Hematopoietic multipotent progenitor cell treated with erythropoietin and hydrocortisone succinate and interleukin-3 and kit ligand, for 15 days (in vitro differentiated cells): ENCODE measurements around the gene JAM3.

Experiments
- DNase-seq: peaks from one replicate; pipeline ENCODE4 v3.0.0-alpha.2; 2015; ENCODE audit warnings: low spot score

The JAM3 gene

DNA sequence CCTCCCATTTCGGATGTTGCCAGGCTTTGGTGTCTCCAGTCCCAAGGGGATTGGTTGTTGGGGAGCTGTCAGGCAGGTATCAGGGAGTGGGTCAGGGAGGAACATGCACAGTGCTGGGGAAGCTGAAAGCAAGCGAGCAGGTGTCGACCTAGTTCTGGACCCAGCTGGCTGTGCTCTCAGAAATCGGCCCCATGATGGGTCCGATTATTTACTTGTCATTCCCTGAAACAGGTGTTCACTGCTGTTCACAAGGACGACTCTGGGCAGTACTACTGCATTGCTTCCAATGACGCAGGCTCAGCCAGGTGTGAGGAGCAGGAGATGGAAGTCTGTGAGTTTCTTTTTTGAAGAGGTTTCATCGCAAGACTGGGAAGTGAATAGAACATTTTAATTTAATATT is 76.8 kb downstream of the JAM3 start:
- no peak for DNase-seq

DNA sequence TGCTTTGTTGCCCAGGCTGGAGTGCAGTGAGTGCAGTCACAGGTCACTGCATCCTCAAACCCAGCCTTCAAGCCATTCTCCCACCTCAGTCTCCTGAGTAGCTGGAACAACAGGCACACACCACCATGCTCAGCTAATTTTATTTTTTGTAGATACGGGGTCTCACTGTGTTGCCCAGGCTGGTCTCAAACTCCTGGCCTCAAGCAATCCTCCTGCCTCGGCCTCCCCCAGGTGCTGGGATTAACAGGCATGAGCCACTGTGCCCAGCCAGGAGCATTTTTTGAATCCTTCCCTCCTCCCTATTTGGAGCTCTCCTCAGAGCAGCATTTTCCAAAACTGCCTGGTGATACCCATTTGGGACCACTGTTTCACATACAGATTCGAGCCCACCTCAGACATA is 77.7 kb downstream of the JAM3 start:
- no peak for DNase-seq

- no peak for DNase-seq
Observed at GRCh38 chr11:134149371-134149770, 80.5 kb downstream of the JAM3 start.

DNA sequence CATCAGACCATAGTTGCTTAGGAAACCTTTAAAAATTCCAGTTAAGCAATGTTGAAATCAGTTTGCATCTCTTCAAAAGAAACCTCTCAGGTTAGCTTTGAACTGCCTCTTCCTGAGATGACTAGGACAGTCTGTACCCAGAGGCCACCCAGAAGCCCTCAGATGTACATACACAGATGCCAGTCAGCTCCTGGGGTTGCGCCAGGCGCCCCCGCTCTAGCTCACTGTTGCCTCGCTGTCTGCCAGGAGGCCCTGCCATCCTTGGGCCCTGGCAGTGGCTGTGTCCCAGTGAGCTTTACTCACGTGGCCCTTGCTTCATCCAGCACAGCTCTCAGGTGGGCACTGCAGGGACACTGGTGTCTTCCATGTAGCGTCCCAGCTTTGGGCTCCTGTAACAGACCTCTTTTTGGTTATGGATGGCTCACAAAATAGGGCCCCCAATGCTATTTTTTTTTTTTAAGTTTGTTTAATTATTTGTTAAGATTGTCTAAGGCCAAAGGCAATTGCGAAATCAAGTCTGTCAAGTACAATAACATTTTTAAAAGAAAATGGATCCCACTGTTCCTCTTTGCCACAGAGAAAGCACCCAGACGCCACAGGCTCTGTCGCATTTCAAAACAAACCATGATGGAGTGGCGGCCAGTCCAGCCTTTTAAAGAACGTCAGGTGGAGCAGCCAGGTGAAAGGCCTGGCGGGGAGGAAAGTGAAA is 81.5 kb downstream of the JAM3 start:
- DNase-seq, result no peak

- no peak for DNase-seq
Observed at GRCh38 chr11:134151083-134151747, 82.3 kb downstream of the JAM3 start.

GRCh38 chr11:134152696-134153095 is 83.8 kb downstream of the JAM3 start:
- no peak for DNase-seq

DNA sequence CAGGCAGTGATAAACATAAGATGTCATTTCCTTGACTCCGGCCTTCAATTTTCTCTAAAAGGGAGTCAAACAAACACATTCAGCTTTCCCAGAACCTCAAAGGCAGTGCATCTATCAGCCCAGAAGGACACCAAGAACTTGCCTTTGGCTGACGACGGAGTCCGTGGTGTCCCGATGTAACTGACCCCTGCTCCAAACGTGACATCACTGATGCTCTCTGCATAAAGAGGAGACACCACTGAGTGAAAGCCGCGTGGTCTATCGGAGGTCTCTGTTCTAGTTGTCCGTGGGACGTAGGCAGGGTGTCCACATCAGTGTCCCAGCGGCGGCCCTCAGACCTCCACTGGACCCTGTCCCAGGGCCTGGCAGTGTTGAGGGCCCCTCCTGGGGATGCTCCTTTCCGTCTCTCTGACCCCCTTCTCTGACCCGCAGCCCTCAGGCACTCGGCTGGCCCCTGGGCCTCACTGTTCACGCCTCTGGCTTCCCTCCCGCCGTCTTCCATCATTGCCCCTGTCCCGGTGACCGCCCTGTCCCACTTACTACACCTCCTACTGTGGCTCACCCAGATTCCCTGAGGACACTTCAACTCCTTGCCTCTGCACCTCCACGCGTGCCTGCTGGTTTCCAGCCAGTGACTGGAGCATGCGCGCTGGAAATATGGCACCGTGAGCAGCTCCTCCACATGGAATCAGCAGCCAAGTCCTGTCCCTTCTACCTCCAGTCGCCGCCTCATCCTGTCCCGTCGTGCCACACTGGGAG is 84.5 kb downstream of the JAM3 start:
- DNase-seq, result no peak

GRCh38 chr11:134154441-134154840 is 85.6 kb downstream of the JAM3 start:
- no peak for DNase-seq

DNA sequence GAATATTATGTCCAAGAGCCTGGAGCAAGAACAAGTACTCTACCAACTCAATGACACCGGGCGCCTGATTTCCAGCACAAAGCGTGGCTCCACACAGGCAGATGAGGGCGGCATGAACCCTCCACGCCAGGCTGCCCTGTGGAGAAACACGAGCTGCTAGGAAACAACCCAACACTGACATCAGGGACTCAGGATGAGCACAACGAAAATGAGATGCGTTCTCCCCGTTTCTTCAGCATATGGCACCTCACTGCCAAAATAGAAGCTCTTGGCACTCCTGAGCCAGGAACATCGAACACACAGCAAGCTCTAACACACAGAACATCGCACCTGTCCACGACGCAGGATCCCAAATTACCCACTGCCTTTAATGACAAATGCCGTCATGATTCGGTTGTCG is 86.6 kb downstream of the JAM3 start:
- no peak for DNase-seq

DNA sequence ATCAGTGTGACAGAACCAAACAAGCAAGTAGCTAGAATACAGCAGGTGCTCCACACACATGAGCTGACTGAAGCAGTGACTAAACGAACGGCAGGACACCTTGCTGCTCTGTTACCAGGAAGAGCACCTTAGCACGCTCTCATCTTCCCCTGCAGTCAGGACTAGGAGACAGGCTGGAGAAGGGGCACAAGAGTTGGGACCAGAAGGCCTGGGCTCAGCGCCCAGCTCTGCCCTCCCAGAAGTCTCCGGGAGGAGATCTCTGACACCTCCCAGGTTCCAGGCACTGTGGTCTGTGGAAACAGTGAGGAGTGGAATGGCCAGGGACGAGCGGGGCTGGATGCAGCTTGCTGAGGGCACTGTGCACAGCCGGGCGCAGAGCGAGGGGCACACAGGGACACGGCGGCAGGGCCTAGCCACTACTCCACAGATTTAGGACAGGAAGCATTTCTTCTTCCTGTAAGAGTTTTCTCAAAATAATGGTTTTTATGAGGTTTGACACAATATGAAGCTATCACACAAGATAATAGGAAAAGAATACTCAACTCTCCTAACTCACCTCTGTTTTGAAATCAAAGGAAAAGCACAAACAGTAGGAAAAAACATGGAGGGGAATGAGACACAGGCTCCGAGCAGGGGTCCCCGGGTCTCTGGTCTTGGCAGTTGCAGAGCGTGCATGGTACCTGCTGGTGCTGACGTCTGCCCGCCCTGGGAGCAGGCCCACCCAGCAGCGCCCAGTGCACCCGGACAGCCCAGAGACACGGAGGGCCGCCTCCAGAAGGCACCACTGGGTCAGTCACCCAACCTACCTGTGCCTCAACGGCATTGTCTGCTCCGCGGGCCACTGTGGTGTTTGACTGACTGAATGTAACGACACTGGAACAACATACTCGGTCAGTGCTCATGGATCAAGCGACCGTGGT is 87.3 kb downstream of the JAM3 start:
- no peak for DNase-seq

DNA sequence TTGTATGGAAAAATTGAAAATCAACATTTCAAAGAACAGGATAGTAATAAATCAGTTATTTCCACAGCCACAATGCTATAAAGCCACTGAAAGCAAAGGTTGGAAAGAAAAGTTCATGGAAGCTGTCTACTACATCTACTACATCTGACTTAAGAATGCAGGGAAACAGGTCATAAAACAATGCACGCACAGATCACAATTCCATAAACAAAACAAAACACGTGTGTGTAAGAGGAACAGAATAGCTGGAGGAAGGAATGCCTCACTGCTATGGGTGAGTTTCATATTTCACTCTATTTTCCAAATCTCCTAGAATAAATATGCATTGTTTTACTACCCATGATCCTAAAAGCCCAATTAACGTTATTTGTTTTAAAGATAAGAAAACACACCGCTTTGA is 88.6 kb downstream of the JAM3 start:
- DNase-seq, result no peak

DNA sequence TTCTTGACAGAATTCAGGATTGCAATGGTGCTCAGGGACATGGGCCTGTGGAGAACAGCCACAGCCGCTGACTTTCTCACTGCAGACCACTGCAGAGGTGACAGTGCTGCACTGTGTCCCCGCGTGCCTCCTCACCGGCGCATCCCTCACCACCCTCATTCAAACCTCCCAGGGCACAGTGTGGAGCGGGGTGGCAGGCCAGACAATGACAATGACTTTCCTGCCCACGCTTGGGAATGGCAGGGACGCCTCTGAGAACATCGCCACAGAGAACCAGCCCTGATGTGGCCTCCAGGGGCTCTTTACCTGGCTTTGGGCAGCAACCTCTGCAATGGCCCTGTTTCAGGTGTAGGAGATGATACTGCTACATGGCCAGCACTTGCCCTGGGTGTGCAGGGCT is 89.2 kb downstream of the JAM3 start:
- DNase-seq, result no peak

GRCh38 chr11:134159652-134160051 is 90.8 kb downstream of the JAM3 start:
- no peak for DNase-seq

GRCh38 chr11:134164490-134165370 is 95.9 kb downstream of the JAM3 start:
- no peak for DNase-seq

DNA sequence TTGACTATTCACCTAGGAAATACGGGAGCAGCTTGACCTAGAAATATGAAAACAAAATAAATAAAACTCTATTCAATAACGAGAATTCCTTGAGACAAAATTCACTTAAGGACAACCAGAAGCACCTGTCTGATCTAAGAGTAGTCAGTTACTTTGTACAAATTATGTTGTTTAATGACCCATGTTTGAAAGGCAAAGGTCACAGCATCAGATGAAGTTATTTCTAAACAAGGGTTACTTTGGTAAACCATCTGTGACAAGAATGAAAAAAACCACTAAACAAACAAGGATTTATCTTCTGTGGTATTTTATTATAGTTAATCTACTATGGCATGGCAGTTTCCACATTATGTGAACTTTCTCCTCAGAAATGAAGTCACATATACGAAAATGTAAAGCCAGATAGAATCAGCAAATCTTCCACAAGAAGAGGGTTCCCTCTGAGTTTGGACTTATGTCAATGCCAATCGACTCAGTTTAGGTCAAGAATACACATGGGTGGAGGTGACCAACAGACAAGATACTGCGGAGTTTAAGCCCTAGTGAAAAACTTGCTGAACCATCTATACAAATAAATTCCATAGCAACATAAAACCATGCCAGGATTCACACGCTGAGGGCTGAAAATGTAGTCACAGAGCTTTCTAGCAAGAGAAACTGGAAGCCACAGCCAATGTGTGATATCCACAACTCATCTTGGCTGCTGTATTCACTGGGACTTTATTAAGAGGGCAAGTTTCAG is 101.5 kb downstream of the JAM3 start:
- no peak for DNase-seq

GRCh38 chr11:134170919-134171281 is 102.0 kb downstream of the JAM3 start:
- no peak for DNase-seq

DNA sequence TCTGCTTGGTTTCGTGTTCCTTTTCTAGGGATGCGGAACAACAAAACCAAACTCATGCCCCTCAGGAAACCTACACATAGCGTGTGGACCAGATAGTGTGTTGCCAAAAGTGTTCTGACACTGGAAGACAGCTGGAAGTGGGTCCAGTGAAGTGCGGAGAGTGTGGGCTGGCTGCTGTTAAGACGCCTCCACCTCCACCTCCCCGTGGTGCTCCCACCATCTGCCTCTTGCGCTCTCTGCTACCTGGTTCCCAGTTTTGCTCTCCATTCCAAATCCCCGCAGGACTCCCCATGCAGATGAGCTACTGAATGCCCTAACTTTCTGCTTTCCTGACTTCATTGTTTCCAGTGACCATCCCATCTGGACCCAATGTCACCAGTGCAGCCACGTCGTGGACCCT is 103.1 kb downstream of the JAM3 start:
- DNase-seq, result no peak

GRCh38 chr11:134173296-134173695 is 104.4 kb downstream of the JAM3 start:
- no peak for DNase-seq

DNA sequence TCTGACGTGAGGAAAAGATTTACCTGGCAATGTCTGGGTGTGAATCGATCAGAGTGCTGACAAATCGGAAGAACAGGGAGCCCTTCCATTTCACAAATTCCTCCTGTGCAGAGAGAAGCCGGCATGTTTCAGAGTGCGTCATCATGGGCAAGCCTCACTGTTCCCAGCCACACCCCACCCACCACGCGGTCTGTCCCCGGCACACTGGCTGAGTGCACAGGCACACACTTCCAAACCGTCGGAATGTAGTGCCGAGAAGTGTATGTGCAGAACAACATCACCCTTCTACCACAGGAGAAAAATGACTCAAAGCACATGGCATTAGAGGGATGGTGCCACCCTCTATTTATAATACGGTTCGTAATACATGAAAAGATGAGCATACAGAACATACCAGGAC is 107.4 kb downstream of the JAM3 start:
- DNase-seq, result no peak

GRCh38 chr11:134178032-134178674 is 109.3 kb downstream of the JAM3 start:
- no peak for DNase-seq
